Chondrocyte (in vitro differentiated cells): ENCODE measurements around the gene FILIP1. TPM values are rescaled to one million over a fixed set of nuclear protein-coding genes. Genes with fewer than 3 reads are reported as not detected.

Experiments
- DNase-seq: peaks from one replicate; pipeline ENCODE4 v3.0.0; 2021; ENCODE audit warnings: mixed read lengths, low spot score
- H3K27ac Mint-ChIP-seq: one replicate; pipeline ENCODE4 v1.8.0; 2021; ENCODE audit warnings: mild to moderate bottlenecking, moderate library complexity, mixed read lengths; ENCODE audit not compliant: unreplicated experiment
- H3K27me3 Mint-ChIP-seq: 2 replicates; pipeline ENCODE4 v1.8.0; 2021; ENCODE audit warnings: low read depth, mixed read lengths
- H3K36me3 Mint-ChIP-seq: 2 replicates; pipeline ENCODE4 v1.8.0; 2021; ENCODE audit warnings: low read depth, mixed read lengths
- H3K4me1 Mint-ChIP-seq: 2 replicates; pipeline ENCODE4 v1.8.0; 2021; ENCODE audit warnings: low read depth, mild to moderate bottlenecking, mixed read lengths
- H3K4me3 Mint-ChIP-seq: one replicate; pipeline ENCODE4 v1.8.0; 2021; ENCODE audit warnings: mild to moderate bottlenecking, moderate library complexity, mixed read lengths; ENCODE audit not compliant: unreplicated experiment
- H3K9me3 Mint-ChIP-seq: 2 replicates; pipeline ENCODE4 v1.8.0; 2021; ENCODE audit warnings: low read depth, mixed read lengths
- total RNA-seq: library from RNA; stranded (reverse); gene quantifications from 3 replicates; pipeline ENCODE4 v1.2.1, GENCODE V29; 2021
- TF ChIP-seq, protein P1 (sequence below): fragments of 200-600 bp; sonication (generic); IDR thresholded peaks from 2 replicates; pipeline ENCODE4 v1.5.0; 2021; ENCODE audit warnings: antibody characterized with exemption, mild to moderate bottlenecking, moderate library complexity

The FILIP1 gene
- total RNA-seq, 1 donor from 2014 or later: 7.0 TPM

DNA sequence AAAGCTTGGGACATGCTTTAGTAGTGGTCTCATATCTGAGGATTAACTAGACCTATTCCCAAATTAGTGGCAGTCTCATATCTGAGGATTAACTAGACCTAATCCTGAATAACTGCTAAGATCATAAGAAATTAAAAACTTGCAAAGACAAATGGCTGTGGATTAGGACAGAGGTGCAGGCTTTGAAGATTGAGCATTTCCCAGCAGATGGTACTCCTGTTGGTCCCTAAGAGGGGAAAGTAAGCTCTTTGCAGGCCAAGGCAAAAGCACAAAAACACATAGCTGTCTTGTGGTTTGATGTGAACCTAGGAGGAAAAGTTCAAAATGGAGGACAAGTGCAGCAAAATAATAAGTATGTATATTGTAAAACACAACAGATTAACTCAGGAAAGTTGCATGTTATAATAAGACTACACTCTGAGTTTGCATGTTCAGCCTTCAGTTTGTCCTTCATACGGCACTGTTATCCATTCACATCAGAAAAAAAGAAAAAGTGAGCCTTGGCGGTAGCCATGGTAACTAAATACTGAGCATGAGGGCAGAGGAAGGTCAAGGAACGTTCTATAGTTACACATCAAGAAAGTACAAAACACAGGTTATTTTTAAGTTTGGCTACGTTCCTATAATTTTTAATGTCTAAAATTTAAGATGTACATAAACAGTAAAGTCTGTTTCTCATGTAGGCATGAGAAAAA lies 62.8 kb downstream of the FILIP1 start:
- no peaks in the 10 kb centered on the region for H3K36me3 Mint-ChIP-seq
- H3K4me1 Mint-ChIP-seq: peaks cover 29% of the 10 kb centered on the region
- peak overlapping the region; percentile 90 for H3K27ac Mint-ChIP-seq
- no peak overlapping the region for H3K4me3 Mint-ChIP-seq
- H3K9me3 Mint-ChIP-seq: peaks cover 2% of the 10 kb centered on the region
- DNase-seq: no peak
- TF ChIP-seq, protein P1, sequence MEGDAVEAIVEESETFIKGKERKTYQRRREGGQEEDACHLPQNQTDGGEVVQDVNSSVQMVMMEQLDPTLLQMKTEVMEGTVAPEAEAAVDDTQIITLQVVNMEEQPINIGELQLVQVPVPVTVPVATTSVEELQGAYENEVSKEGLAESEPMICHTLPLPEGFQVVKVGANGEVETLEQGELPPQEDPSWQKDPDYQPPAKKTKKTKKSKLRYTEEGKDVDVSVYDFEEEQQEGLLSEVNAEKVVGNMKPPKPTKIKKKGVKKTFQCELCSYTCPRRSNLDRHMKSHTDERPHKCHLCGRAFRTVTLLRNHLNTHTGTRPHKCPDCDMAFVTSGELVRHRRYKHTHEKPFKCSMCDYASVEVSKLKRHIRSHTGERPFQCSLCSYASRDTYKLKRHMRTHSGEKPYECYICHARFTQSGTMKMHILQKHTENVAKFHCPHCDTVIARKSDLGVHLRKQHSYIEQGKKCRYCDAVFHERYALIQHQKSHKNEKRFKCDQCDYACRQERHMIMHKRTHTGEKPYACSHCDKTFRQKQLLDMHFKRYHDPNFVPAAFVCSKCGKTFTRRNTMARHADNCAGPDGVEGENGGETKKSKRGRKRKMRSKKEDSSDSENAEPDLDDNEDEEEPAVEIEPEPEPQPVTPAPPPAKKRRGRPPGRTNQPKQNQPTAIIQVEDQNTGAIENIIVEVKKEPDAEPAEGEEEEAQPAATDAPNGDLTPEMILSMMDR: no peak
- no peaks in the 10 kb centered on the region for H3K27me3 Mint-ChIP-seq

DNA sequence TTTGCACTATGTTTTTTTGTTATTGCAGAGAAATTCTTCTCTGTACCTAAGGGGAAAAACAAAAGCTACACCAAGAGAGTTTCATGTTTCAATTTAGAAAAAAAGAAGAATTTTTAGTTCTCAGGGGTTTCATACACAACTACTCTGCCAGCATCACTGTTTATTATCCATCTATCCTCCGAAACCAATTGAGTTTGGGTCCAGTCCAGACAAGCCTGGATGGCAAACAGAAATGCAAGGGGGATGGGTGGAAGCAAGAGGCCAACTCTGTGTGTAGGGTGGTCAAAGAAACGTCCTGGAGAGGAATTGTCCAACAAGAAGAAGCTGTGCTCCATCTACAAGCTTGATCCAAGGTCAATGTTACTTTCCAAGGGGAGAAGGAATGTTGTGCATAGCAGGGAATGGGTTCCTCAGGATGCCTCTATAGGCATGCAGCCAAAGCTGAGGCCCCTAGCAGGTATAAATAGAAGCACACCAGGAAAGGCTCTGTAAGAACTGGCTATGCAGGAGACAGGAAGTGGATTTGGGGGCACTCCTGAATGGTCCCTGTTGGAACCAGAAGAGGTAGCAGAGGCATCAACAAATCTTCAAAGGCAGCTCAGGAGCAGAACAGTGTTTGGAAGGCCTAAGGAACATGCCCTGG lies 64.4 kb downstream of the FILIP1 start:
- Mint-ChIP-seq H3K9me3 (peaks cover 2% of the 10 kb centered on the region), H3K27me3 (no peaks in the 10 kb centered on the region), H3K4me1 (peaks cover 32% of the 10 kb centered on the region), H3K27ac (no peak overlapping the region), H3K36me3 (no peaks in the 10 kb centered on the region), H3K4me3 (no peak overlapping the region)
- TF ChIP-seq, protein P1: no peak
- DNase-seq: no peak

DNA sequence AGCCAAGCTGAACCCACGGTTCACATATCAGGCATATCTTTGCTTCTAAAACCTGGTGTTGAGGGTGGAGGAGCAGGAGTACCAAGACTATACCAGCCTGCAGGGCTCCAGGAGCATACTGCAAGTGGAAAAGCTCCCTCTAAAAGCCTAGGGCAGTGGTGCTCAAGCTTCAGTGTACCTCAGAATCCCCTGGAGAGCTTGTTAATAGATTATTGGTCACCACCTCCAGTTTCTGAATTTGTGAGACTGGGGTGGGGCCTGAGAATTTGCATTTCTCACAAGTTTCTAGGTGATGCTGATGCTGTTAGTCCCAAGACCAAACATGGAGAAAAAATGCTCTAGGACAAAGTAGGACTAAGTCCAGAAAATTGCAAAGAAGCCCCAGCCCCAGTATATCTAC lies 65.4 kb downstream of the FILIP1 start:
- H3K4me3 Mint-ChIP-seq: no peak overlapping the region
- no peak for DNase-seq
- peaks cover 2% of the 10 kb centered on the region for H3K9me3 Mint-ChIP-seq
- no peaks in the 10 kb centered on the region for H3K27me3 Mint-ChIP-seq
- H3K4me1 Mint-ChIP-seq: peaks cover 32% of the 10 kb centered on the region
- no peak overlapping the region for H3K27ac Mint-ChIP-seq
- H3K36me3 Mint-ChIP-seq: no peaks in the 10 kb centered on the region
- TF ChIP-seq, protein P1: no peak

DNA sequence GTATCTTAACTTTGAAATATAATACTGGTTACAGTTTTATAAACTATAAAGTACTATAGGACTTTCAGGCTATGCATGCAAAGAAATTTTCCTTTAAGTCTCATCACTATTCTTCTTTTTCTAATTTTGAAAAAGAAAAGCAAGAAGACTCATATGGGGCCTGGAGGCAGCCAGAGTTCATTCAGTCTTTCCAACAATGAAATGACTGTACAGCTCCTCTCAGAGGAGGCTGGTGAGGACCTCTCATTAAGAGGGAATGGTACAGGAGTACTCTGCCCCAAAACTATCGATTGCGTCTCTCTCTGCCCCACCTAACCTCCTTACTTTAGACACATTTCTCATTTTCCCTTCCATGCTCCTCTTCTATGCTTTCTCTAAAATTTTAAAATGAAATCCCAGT lies 66.3 kb downstream of the FILIP1 start:
- H3K4me1 Mint-ChIP-seq: peaks cover 32% of the 10 kb centered on the region
- peaks cover 2% of the 10 kb centered on the region for H3K9me3 Mint-ChIP-seq
- DNase-seq: no peak
- no peaks in the 10 kb centered on the region for H3K27me3 Mint-ChIP-seq
- H3K4me3 Mint-ChIP-seq: no peak overlapping the region
- TF ChIP-seq, protein P1: no peak
- no peak overlapping the region for H3K27ac Mint-ChIP-seq
- no peaks in the 10 kb centered on the region for H3K36me3 Mint-ChIP-seq

DNA sequence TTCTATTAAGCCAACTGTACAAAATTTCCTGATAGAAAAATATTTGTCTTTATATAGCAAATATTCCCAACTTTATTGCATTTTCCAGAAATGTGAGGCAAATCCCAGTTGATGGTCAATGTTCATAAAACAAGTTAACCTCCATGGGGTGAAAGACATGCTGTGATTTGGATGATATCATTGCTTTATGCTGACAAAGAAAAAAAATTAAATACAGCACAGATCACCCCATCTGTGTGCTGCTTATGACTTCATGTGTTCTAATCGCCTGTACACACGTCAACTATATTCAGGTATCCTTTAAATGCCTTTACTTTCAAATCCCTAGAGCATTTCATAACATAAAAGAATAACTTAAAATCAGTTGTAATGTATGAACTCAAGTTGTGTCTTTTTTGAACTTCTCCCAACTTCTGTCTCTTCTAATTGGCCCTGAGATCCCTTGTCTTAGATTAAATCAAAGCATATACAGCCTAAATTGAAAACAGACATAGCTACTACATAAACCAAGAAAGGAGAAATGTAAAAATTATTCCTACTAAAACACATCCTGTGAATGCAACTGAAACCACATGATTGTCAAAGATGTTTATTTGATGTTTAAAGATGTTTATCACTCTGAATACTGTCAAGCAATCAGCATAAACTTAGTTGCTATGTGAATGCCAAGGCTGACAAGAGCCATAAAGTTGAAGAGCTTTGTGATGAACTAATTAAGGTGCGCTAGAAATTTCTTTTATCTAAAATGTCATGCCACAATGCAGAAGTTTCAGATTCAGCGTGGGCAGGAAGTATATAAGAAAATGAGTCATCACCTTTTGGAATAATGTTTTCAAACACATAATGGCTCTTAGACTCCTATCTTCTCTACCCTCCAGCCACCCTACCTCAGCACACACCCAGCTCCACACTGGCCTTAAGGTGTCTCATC lies 68.7 kb downstream of the FILIP1 start:
- Mint-ChIP-seq H3K27ac (no peak overlapping the region), H3K27me3 (no peaks in the 10 kb centered on the region), H3K4me3 (no peak overlapping the region), H3K4me1 (peaks cover 21% of the 10 kb centered on the region), H3K9me3 (peaks cover 2% of the 10 kb centered on the region), H3K36me3 (no peaks in the 10 kb centered on the region)
- TF ChIP-seq, protein P1: no peak
- no peak for DNase-seq
